B cell (primary cell): ENCODE measurements around the gene SSTR1. TPM values are rescaled to one million over a fixed set of nuclear protein-coding genes. Genes with fewer than 3 reads are reported as not detected.

ENCODE experiments used
- ATAC-seq: fragments of 200-7000 bp; cut with Tn5 transposase; one replicate; pipeline ENCODE4 v1.10.0; 2021; ENCODE audit warnings: low read depth, mild to moderate bottlenecking, moderate number of reproducible peaks, moderate library complexity
- CTCF ChIA-PET: fragments of 350-600 bp; sonication (Branson Sonifier 250); formaldehyde crosslinking; loops from one replicate; lab custom pipeline; 2021; ENCODE audit warnings: antibody characterized with exemption, inconsistent platforms; lab: Charles Lee
- POLR2A ChIA-PET: fragments of 350-600 bp; sonication (Branson Sonifier 250); formaldehyde crosslinking; loops from one replicate; lab custom pipeline; 2021; ENCODE audit warnings: antibody characterized with exemption; lab: Charles Lee
- DNase-seq: peaks from one replicate; pipeline ENCODE4 v3.0.0; 2013
- H2AFZ ChIP-seq: 2 replicates; pipeline ENCODE4 v1.6.1; 2012; ENCODE audit warnings: mild to moderate bottlenecking, low read depth, low read length; ENCODE audit not compliant: insufficient read depth, poor library complexity, severe bottlenecking
- H3K27ac ChIP-seq, 2 donors: 1 replicate in 1 of 2; 2 replicates in 1 of 2; pipeline ENCODE4 v1.5.1; 2012 to 2013; ENCODE audit warnings: low read length in 2 of 2, mild to moderate bottlenecking in 2 of 2, moderate library complexity in 1 of 2
- H3K27me3 ChIP-seq, 4 experiments: fragments of 200-600 bp in 1 of 4; sonication (generic) in 1 of 4; replicated peaks in 1 of 4; 1 replicate in 2 of 4; 2 replicates in 2 of 4; pipeline versions ENCODE4 v1.6.1 to v1.7.0; 2013 to 2016; ENCODE audit warnings: low read length in 3 of 4, mild to moderate bottlenecking in 2 of 4, mixed read lengths in 1 of 4, moderate library complexity in 1 of 4; ENCODE audit not compliant: insufficient read depth in 4 of 4, control insufficient read depth in 3 of 4; ENCODE audit errors: control extremely low read depth in 1 of 4
- H3K36me3 ChIP-seq, 2 experiments: replicated peaks in 1 of 2; 1 replicate in 1 of 2; 2 replicates in 1 of 2; pipeline versions ENCODE4 v1.6.1 to v1.7.1; 2013; ENCODE audit warnings: low read length in 1 of 2; ENCODE audit not compliant: insufficient read depth in 2 of 2, control insufficient read depth in 1 of 2; ENCODE audit errors: control extremely low read depth in 1 of 2, extremely low read depth in 1 of 2
- H3K4me1 ChIP-seq, 2 donors: fragments of 200-600 bp in 1 of 2; sonication (generic) in 1 of 2; 1 replicate in 1 of 2; 2 replicates in 1 of 2; pipeline versions ENCODE4 v1.5.1 to v1.6.1; 2013 to 2017; ENCODE audit warnings: low read length in 2 of 2; ENCODE audit not compliant: control insufficient read depth in 2 of 2, insufficient read depth in 2 of 2
- H3K4me2 ChIP-seq: replicated peaks from 2 replicates; pipeline ENCODE3; 2012; ENCODE audit warnings: mild to moderate bottlenecking, low read depth, low read length; ENCODE audit not compliant: poor library complexity, severe bottlenecking
- H3K4me3 ChIP-seq, 5 experiments: fragments of 200-600 bp in 1 of 5; sonication (generic) in 1 of 5; 1 replicate in 3 of 5; 2 replicates in 2 of 5; pipeline versions ENCODE4 v1.5.1 to v1.7.0; 2011 to 2016; ENCODE audit warnings: low read length in 4 of 5, mild to moderate bottlenecking in 4 of 5, low read depth in 2 of 5, control low read depth in 1 of 5, moderate library complexity in 1 of 5; ENCODE audit not compliant: insufficient read depth in 1 of 5; ENCODE audit errors: control extremely low read depth in 1 of 5, extremely low read depth in 1 of 5
- H3K79me2 ChIP-seq: fragments of 200-600 bp; sonication (generic); one replicate; pipeline ENCODE4 v1.6.0; 2016; ENCODE audit warnings: low read length; ENCODE audit not compliant: control insufficient read depth, insufficient read depth
- H3K9ac ChIP-seq: fragments of 200-600 bp; sonication (generic); 2 replicates; pipeline ENCODE4 v1.6.1; 2017; ENCODE audit warnings: mild to moderate bottlenecking, low read length, moderate library complexity
- H3K9me3 ChIP-seq, 3 donors: one replicate each; pipeline versions ENCODE4 v1.6.1 to v1.7.1; 2013; ENCODE audit warnings: low read length in 2 of 3; ENCODE audit not compliant: control insufficient read depth in 2 of 3, insufficient read depth in 1 of 3; ENCODE audit errors: control extremely low read depth in 1 of 3
- H4K20me1 ChIP-seq: 2 replicates; pipeline ENCODE4 v1.6.0; 2012; ENCODE audit warnings: mild to moderate bottlenecking, low read length; ENCODE audit not compliant: insufficient read depth, control insufficient read depth, poor library complexity, severe bottlenecking
- H3K27ac Mint-ChIP-seq: one replicate; pipeline ENCODE4 v1.8.0; 2021; ENCODE audit warnings: mixed read lengths
- H3K27me3 Mint-ChIP-seq: one replicate; pipeline ENCODE4 v1.8.0; 2021; ENCODE audit warnings: mixed read lengths
- H3K4me1 Mint-ChIP-seq: one replicate; pipeline ENCODE4 v1.8.0; 2021; ENCODE audit warnings: mixed read lengths
- H3K4me3 Mint-ChIP-seq: one replicate; pipeline ENCODE4 v1.8.0; 2021; ENCODE audit warnings: mixed read lengths
- H3K9me3 Mint-ChIP-seq: one replicate; pipeline ENCODE4 v1.8.0; 2022; ENCODE audit warnings: mixed read lengths; ENCODE audit not compliant: insufficient read depth
- EZH2 ChIP-seq: IDR thresholded peaks from 2 replicates; pipeline ENCODE4 v1.6.1; 2012; ENCODE audit warnings: borderline replicate concordance, low read depth, mild to moderate bottlenecking, moderate library complexity, low read length; ENCODE audit not compliant: insufficient read depth, poor library complexity, severe bottlenecking
- WGBS: methylation state at CpG from one replicate; pipeline ENCODE4 v1.1.5; 2013; ENCODE audit warnings: missing lambda C conversion rate; ENCODE audit not compliant: insufficient coverage; 5-methylcytosine and 5-hydroxymethylcytosine counted together
- intact Hi-C: fragments of 100-400 bp; cut with micrococcal nuclease; formaldehyde crosslinking; loops from one replicate; pipeline ENCODE4 v1.10.0; 2022
- polyA plus RNA-seq: library from polyadenylated mRNA; depleted of rRNA; stranded (reverse); fragments of >200 nt; gene quantifications from 2 replicates; pipeline ENCODE4 v1.2.3, GENCODE V29; 2012
- total RNA-seq, 2 donors: library from RNA; stranded (reverse); fragments of 120-200 nt in 1 of 2; gene quantifications; 1 replicate in 1 of 2; 2 replicates in 1 of 2; pipeline versions ENCODE4 v1.2.3 to v1.2.4, GENCODE V29; 2013 to 2022
- TF ChIP-seq, protein P1 (sequence below): fragments of 200-600 bp; IDR thresholded peaks from one replicate; pipeline ENCODE4 v1.8.0; 2022; ENCODE audit warnings: antibody characterized with exemption, mild to moderate bottlenecking

The SSTR1 gene
- total and polyA plus RNA-seq, 2 donors (not counting 1 experiment from before 2014, with no cell fraction given) = not detected

DNA sequence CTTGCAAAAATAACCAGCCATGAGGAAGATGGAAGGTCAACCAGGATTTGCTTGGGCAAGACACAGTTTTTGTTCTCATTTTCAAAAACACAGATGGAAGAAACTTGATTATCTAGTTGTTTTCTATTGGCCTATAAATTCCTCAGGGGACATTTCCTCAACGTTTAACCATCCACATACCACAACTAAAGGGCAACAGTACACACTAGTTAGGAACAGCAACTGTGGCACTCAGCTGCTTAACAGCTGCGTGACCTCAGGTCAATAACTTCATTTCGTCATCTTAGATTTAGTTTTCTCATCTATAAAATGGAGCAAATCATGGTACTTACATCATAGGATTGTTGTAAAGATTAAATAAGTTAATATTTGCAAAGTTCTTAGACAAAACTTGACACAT is 18.7 kb downstream of the SSTR1 start:
- Mint-ChIP-seq H3K9me3 (peaks cover 2% of the 10 kb centered on the region), H3K4me1 (no peaks in the 10 kb centered on the region), H3K4me3 (no peak overlapping the region), H3K27ac (no peak overlapping the region), H3K27me3 (no peaks in the 10 kb centered on the region)
- no peak overlapping the region for H3K9ac ChIP-seq
- no peak for DNase-seq
- ATAC-seq = no peak
- no peak overlapping the region for H3K27ac ChIP-seq
- no peak overlapping the region for H3K4me3 ChIP-seq
- no CpG with 5 or more reads among the region's 3 CpGs for whole genome bisulfite sequencing
- H3K27me3 ChIP-seq = no peaks in the 10 kb centered on the region
- CTCF ChIA-PET = no interaction called here
- no peaks in the 10 kb centered on the region for H4K20me1 ChIP-seq
- H3K79me2 ChIP-seq = no peaks in the 10 kb centered on the region
- H2AFZ ChIP-seq = no peak overlapping the region
- H3K9me3 ChIP-seq = peaks cover 0 to 4% (median 0%) of the 10 kb centered on the region in 3 donors
- intact Hi-C loops = no loop called here
- H3K4me1 ChIP-seq = no peaks in the 10 kb centered on the region
- H3K36me3 ChIP-seq = no peaks in the 10 kb centered on the region
- H3K4me2 ChIP-seq = no peak overlapping the region
- TF ChIP-seq, protein P1, sequence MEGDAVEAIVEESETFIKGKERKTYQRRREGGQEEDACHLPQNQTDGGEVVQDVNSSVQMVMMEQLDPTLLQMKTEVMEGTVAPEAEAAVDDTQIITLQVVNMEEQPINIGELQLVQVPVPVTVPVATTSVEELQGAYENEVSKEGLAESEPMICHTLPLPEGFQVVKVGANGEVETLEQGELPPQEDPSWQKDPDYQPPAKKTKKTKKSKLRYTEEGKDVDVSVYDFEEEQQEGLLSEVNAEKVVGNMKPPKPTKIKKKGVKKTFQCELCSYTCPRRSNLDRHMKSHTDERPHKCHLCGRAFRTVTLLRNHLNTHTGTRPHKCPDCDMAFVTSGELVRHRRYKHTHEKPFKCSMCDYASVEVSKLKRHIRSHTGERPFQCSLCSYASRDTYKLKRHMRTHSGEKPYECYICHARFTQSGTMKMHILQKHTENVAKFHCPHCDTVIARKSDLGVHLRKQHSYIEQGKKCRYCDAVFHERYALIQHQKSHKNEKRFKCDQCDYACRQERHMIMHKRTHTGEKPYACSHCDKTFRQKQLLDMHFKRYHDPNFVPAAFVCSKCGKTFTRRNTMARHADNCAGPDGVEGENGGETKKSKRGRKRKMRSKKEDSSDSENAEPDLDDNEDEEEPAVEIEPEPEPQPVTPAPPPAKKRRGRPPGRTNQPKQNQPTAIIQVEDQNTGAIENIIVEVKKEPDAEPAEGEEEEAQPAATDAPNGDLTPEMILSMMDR = no peak
- TF ChIP-seq EZH2 = no peak
- POLR2A ChIA-PET = no interaction called here

DNA sequence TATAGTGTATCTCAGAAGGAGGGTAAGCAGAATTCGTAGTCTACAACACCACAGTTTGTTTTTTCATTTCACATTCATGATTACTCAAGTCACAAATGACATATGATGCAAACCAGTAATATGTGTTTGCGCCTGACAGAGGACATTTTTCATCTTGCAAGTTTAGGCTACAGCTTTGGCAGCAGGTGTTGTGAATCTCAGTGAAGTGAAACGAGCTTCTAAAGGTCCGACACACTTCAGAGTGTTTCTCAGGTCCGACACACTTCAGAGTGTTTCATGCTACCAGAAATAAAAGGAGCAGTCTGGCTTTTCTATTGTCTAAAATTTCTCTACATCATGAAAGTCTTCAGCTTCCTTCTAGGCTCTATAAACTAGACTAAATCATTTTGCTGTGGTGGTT is 25.5 kb downstream of the SSTR1 start:
- Histone ChIP-seq H3K36me3 (no peaks in the 10 kb centered on the region), H4K20me1 (no peaks in the 10 kb centered on the region), H2AFZ (no peak overlapping the region), H3K27ac (no peak overlapping the region), H3K79me2 (no peaks in the 10 kb centered on the region), H3K9me3 (no peaks in the 10 kb centered on the region), H3K4me2 (no peak overlapping the region), H3K4me3 (no peak overlapping the region), H3K27me3 (no peaks in the 10 kb centered on the region), H3K4me1 (no peaks in the 10 kb centered on the region), H3K9ac (no peak overlapping the region)
- WGBS = 82% methylated on average over 3 of the region's 5 CpGs
- CTCF ChIA-PET = no interaction called here
- Mint-ChIP-seq H3K27ac (no peak overlapping the region), H3K9me3 (no peaks in the 10 kb centered on the region), H3K4me3 (no peak overlapping the region), H3K4me1 (no peaks in the 10 kb centered on the region), H3K27me3 (no peaks in the 10 kb centered on the region)
- no peak for TF ChIP-seq EZH2
- TF ChIP-seq, protein P1 = no peak
- POLR2A ChIA-PET = no interaction called here
- intact Hi-C loops = no loop called here
- ATAC-seq (no peak), DNase-seq (no peak)
